ENCODE results near the gene RNASE8.
"Not testable (repeated sequence)": the region's sequence is repeated elsewhere in the genome, so short reads cannot be mapped to it uniquely, and the experiment has no call there.

The RNASE8 gene

GRCh38 chr14:21057803-21058675 lies at the start of gene RNASE8:
RNASE8 (plus strand) TSS chr14:21057822; CDS start chr14:21057893, 71 bp downstream.
- peak; percentile 36 for DNase-seq

GRCh38 chr14:21009721-21010120 lies 47.9 kb upstream of the RNASE8 start:
- not testable (repeated sequence) for DNase-seq

GRCh38 chr14:21011136-21011535 lies 46.5 kb upstream of the RNASE8 start:
- DNase-seq, result no peak

- DNase-seq, result peak; percentile 95
Observed at GRCh38 chr14:21014761-21015190, 42.8 kb upstream of the RNASE8 start.

GRCh38 chr14:21015312-21015711 lies 42.3 kb upstream of the RNASE8 start:
- DNase-seq, result no peak

GRCh38 chr14:21016413-21017190 lies 41.0 kb upstream of the RNASE8 start:
- peak; percentile 45 for DNase-seq

- DNase-seq, result no peak
Observed at GRCh38 chr14:21017528-21018245, 39.9 kb upstream of the RNASE8 start.

- no peak for DNase-seq
Observed at GRCh38 chr14:21018286-21018685, 39.3 kb upstream of the RNASE8 start.

- no peak for DNase-seq
Observed at GRCh38 chr14:21018781-21019180, 38.8 kb upstream of the RNASE8 start.

- no peak for DNase-seq
Observed at GRCh38 chr14:21019366-21019765, 38.3 kb upstream of the RNASE8 start.

- DNase-seq, result no peak
Observed at GRCh38 chr14:21020977-21021545, 36.6 kb upstream of the RNASE8 start.

- DNase-seq, result no peak
Observed at GRCh38 chr14:21022686-21023085, 34.9 kb upstream of the RNASE8 start.

- no peak for DNase-seq
Observed at GRCh38 chr14:21023174-21023573, 34.4 kb upstream of the RNASE8 start.

GRCh38 chr14:21023817-21024584 lies 33.6 kb upstream of the RNASE8 start:
- peak; percentile 26 for DNase-seq

- peak; percentile 70 for DNase-seq
Observed at GRCh38 chr14:21024585-21025370, 32.8 kb upstream of the RNASE8 start, which contains the start of gene NDRG2. NDRG2 (minus strand) TSS chr14:21025061; CDS start chr14:21023315, 1,746 bp downstream.

- DNase-seq, result no peak
Observed at GRCh38 chr14:21025371-21026273, 32.0 kb upstream of the RNASE8 start.

- DNase-seq, result no peak
Observed at GRCh38 chr14:21026274-21026987, 31.2 kb upstream of the RNASE8 start.

GRCh38 chr14:21026988-21027315 lies 30.7 kb upstream of the RNASE8 start:
- DNase-seq, result no peak

- no peak for DNase-seq
Observed at GRCh38 chr14:21029917-21030316, 27.7 kb upstream of the RNASE8 start, which contains the start of gene TPPP2. TPPP2 (plus strand) TSS chr14:21030217; CDS start chr14:21030582, 365 bp downstream.
